HCT116 (cell line): Measurements from ENCODE around the gene TMCO4. TPM values are rescaled to one million over a fixed set of nuclear protein-coding genes. Genes with fewer than 3 reads are reported as not detected.
"Not testable (repeated sequence)": the region's sequence is repeated elsewhere in the genome, so short reads cannot be mapped to it uniquely, and the experiment has no call there.

Experiments used
- ATAC-seq: fragments of 200-7000 bp; cut with Tn5 transposase; 2 replicates; pipeline ENCODE4 v1.9.1; 2020; ENCODE audit warnings: mild to moderate bottlenecking, moderate library complexity
- BruUV-seq: library from RNA; stranded (reverse); fragments of 400-500 nt; replicated peaks from 2 replicates; lab custom pipeline; 2021; lab: Mats Ljungman, UMichigan
- CTCF ChIA-PET: fragments of 300-600 bp; sonication (Branson Sonifier 250); formaldehyde crosslinking; loops from one replicate; lab custom pipeline; 2021; ENCODE audit warnings: antibody characterized with exemption; lab: Charles Lee
- POLR2A ChIA-PET: fragments of 300-600, 350-600 bp; sonication (Branson Sonifier 250); formaldehyde crosslinking; loops from one replicate; lab custom pipeline; 2021; ENCODE audit warnings: antibody characterized with exemption; lab: Charles Lee
- RAD21 ChIA-PET, 2 experiments: fragments of 300-600 bp; sonication (Branson Sonifier 250); formaldehyde crosslinking; loops; one replicate each; lab custom pipeline; 2023; ENCODE audit warnings: low total read pairs in 2 of 2; ENCODE audit not compliant: uncharacterized antibody in 2 of 2, unreplicated experiment in 2 of 2, low non-redundant PET in 1 of 2; lab: Charles Lee
- DNase-seq: peaks from one replicate; pipeline ENCODE4 v3.0.0-alpha.2; 2010; ENCODE audit warnings: low read depth, low spot score
- H2AFZ ChIP-seq: fragments of 200-600 bp; shearing (Covaris generic), sonication (generic); 2 replicates; pipeline ENCODE4 v1.6.1; 2017; ENCODE audit warnings: low read depth, mixed run types, mixed read lengths, antibody characterized with exemption, low read length; ENCODE audit not compliant: poor library complexity, severe bottlenecking
- H3K27ac ChIP-seq: 2 replicates; pipeline ENCODE4 v1.5.1; 2012; ENCODE audit warnings: low read depth, low read length
- H3K27me3 ChIP-seq: fragments of 200-600 bp; sonication (generic); 2 replicates; pipeline ENCODE4 v1.6.1; 2016; ENCODE audit warnings: mixed run types, low read length, mixed read lengths; ENCODE audit not compliant: insufficient read depth
- H3K36me3 ChIP-seq, 2 experiments: fragments of 200-500 bp in 1 of 2; fragments of 200-600 bp in 1 of 2; sonication (Bioruptor generic) in 1 of 2; sonication (generic) in 1 of 2; 2 replicates each; pipeline versions ENCODE4 v1.5.1 to v1.6.1; 2014 to 2016; ENCODE audit warnings: low read length in 2 of 2, inconsistent platforms in 1 of 2, mixed read lengths in 1 of 2, mixed run types in 1 of 2; ENCODE audit not compliant: insufficient read depth in 2 of 2, control insufficient read depth in 1 of 2
- H3K4me1 ChIP-seq, 2 experiments: fragments of 200-600 bp in 1 of 2; sonication (generic) in 1 of 2; 2 replicates each; pipeline versions ENCODE4 v1.5.1 to v1.6.1; 2012 to 2017; ENCODE audit warnings: low read length in 2 of 2, inconsistent platforms in 1 of 2, mild to moderate bottlenecking in 1 of 2, mixed read lengths in 1 of 2, mixed run types in 1 of 2, moderate library complexity in 1 of 2; ENCODE audit not compliant: insufficient read depth in 2 of 2, control insufficient read depth in 1 of 2
- H3K4me2 ChIP-seq: fragments of 200-600 bp; sonication (generic); 2 replicates; pipeline ENCODE4 v1.6.1; 2017; ENCODE audit warnings: mixed run types, low read length, mixed read lengths
- H3K4me3 ChIP-seq, 2 experiments: fragments of 200-600 bp in 1 of 2; sonication (generic) in 1 of 2; replicated peaks in 1 of 2; 2 replicates each; pipeline ENCODE4 v1.5.1; 2011 to 2016; ENCODE audit warnings: low read length in 2 of 2, control low read depth in 1 of 2, low read depth in 1 of 2, mild to moderate bottlenecking in 1 of 2, mixed read lengths in 1 of 2, mixed run types in 1 of 2
- H3K79me2 ChIP-seq: fragments of 200-600 bp; sonication (generic); 2 replicates; pipeline ENCODE4 v1.6.1; 2017; ENCODE audit warnings: mild to moderate bottlenecking, mixed run types, low read length, moderate library complexity, mixed read lengths; ENCODE audit not compliant: insufficient read depth
- H3K9ac ChIP-seq: fragments of 200-600 bp; sonication (generic); 2 replicates; pipeline ENCODE4 v1.6.1; 2016; ENCODE audit warnings: low read length, mixed read lengths
- H3K9me2 ChIP-seq: fragments of 200-600 bp; sonication (generic), shearing (Covaris generic); 2 replicates; pipeline ENCODE4 v1.6.1; 2017; ENCODE audit warnings: mixed run types, mild to moderate bottlenecking, moderate library complexity; ENCODE audit not compliant: insufficient read depth
- H3K9me3 ChIP-seq, 2 experiments: fragments of 200-500 bp in 1 of 2; fragments of 200-600 bp in 1 of 2; sonication (Bioruptor generic) in 1 of 2; sonication (generic) in 1 of 2; 2 replicates each; pipeline ENCODE4 v1.6.1; 2014 to 2017; ENCODE audit warnings: low read length in 2 of 2, mixed read lengths in 2 of 2, inconsistent platforms in 1 of 2, low read depth in 1 of 2, mild to moderate bottlenecking in 1 of 2, mixed run types in 1 of 2, moderate library complexity in 1 of 2; ENCODE audit not compliant: control insufficient read depth in 1 of 2, insufficient read depth in 1 of 2
- H4K20me1 ChIP-seq: fragments of 200-600 bp; sonication (generic), shearing (Covaris generic); 2 replicates; pipeline ENCODE4 v1.6.1; 2017; ENCODE audit warnings: mixed run types, mild to moderate bottlenecking, moderate library complexity; ENCODE audit not compliant: insufficient read depth
- EGR1 ChIP-seq: IDR thresholded peaks from 2 replicates; pipeline ENCODE4 v1.6.1; 2012; ENCODE audit warnings: low read depth
- EZH2 ChIP-seq: fragments of 200-600 bp; sonication (generic); IDR thresholded peaks from 2 replicates; pipeline ENCODE4 v1.6.1; 2017; ENCODE audit warnings: antibody characterized with exemption, mixed run types
- EZH2phosphoT487 ChIP-seq: fragments of 200-600 bp; IDR thresholded peaks from 2 replicates; pipeline ENCODE4 v1.6.1; 2018; ENCODE audit warnings: antibody characterized with exemption, borderline replicate concordance
- FOSL1 ChIP-seq: IDR thresholded peaks from 2 replicates; pipeline ENCODE4 v1.6.1; 2012; ENCODE audit warnings: low read depth
- POLR2A ChIP-seq: IDR thresholded peaks from 2 replicates; pipeline ENCODE4 v1.7.0; 2011; ENCODE audit warnings: borderline replicate concordance; ENCODE audit not compliant: insufficient read depth, insufficient read length; ENCODE audit errors: extremely low read depth
- POLR2AphosphoS5 ChIP-seq: IDR thresholded peaks from 2 replicates; pipeline ENCODE4 v1.6.1; 2011; ENCODE audit warnings: mild to moderate bottlenecking, low read depth, low read length, moderate library complexity
- RAD21 ChIP-seq: IDR thresholded peaks from 2 replicates; pipeline ENCODE4 v1.6.1; 2012; ENCODE audit warnings: low read depth, mild to moderate bottlenecking
- SIN3A ChIP-seq: IDR thresholded peaks from 2 replicates; pipeline ENCODE4 v1.6.1; 2012; ENCODE audit warnings: low read depth
- SP1 ChIP-seq: IDR thresholded peaks from 2 replicates; pipeline ENCODE4 v1.6.1; 2012; ENCODE audit warnings: low read depth
- SRF ChIP-seq: IDR thresholded peaks from 2 replicates; pipeline ENCODE4 v1.6.1; 2012; ENCODE audit warnings: low read depth
- TCF7L2 ChIP-seq: IDR thresholded peaks from 2 replicates; pipeline ENCODE4 v1.7.0; 2011; ENCODE audit warnings: borderline replicate concordance, inconsistent platforms; ENCODE audit not compliant: insufficient read depth, insufficient read length; ENCODE audit errors: extremely low read depth
- ZNF274 ChIP-seq: fragments of 200-500 bp; sonication (Bioruptor generic); IDR thresholded peaks from 2 replicates; pipeline ENCODE4 v1.6.1; 2014; ENCODE audit warnings: mild to moderate bottlenecking, low read depth, low read length, inconsistent platforms
- intact Hi-C: fragments of 100-400 bp; cut with micrococcal nuclease; formaldehyde crosslinking; loops from 2 replicates; pipeline ENCODE4 v1.10.0; 2022
- total RNA-seq: library from RNA; stranded (reverse); gene quantifications from one replicate; pipeline ENCODE4 v1.2.1, GENCODE V29; 2021; ENCODE audit not compliant: unreplicated experiment
- TF ChIP-seq, protein P1 (sequence below): IDR thresholded peaks from 2 replicates; pipeline ENCODE4 v1.6.1; 2012
- TF ChIP-seq, protein P2 (sequence below): IDR thresholded peaks from 2 replicates; pipeline ENCODE4 v1.6.1; 2012; ENCODE audit warnings: low read depth
- TF ChIP-seq, protein P3 (sequence below), 3 experiments: fragments of 200-600 bp in 1 of 3; sonication (generic) in 1 of 3; IDR thresholded peaks in 2 of 3; conservative IDR thresholded peaks in 1 of 3; 2 replicates each; pipeline ENCODE4 v1.5.1; 2012 to 2017; ENCODE audit warnings: low read depth in 2 of 3, low read length in 2 of 3, antibody characterized with exemption in 1 of 3, borderline replicate concordance in 1 of 3, control low read depth in 1 of 3, mild to moderate bottlenecking in 1 of 3, mixed read lengths in 1 of 3, mixed run types in 1 of 3, moderate library complexity in 1 of 3; ENCODE audit not compliant: insufficient read depth in 1 of 3

The TMCO4 gene
- total RNA-seq, 1 experiment from 2014 or later, result 12.7 TPM

DNA sequence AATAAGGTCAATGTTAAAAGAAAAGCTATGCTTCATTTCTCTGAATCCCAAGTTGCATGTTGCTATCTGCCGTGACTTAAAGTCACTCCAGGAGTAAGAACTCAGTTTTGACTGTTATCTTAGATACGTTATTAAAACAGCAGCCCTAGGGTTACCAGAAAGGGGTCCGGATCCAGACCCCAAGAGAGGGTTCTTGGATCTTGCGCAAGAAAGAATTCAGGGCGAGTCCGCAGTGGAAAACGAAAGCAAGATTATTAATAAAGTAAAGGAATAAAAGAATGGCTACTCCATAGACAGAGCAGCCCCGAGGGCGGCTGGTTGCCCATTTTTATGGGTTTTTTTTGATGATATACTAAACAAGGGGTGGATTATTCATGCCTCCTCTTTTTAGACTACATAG is 47.6 kb upstream of the TMCO4 start:
- H3K36me3 ChIP-seq, H3K4me3 ChIP-seq, H3K79me2 ChIP-seq, H3K4me1 ChIP-seq, DNase-seq, H3K9me3 ChIP-seq, H3K4me2 ChIP-seq, RAD21 ChIA-PET, H4K20me1 ChIP-seq, H2AFZ ChIP-seq, intact Hi-C loops, POLR2A ChIA-PET, H3K27ac ChIP-seq, BruUV-seq, CTCF ChIA-PET, H3K27me3 ChIP-seq, ATAC-seq, H3K9ac ChIP-seq, H3K9me2 ChIP-seq: not testable (repeated sequence)

DNA sequence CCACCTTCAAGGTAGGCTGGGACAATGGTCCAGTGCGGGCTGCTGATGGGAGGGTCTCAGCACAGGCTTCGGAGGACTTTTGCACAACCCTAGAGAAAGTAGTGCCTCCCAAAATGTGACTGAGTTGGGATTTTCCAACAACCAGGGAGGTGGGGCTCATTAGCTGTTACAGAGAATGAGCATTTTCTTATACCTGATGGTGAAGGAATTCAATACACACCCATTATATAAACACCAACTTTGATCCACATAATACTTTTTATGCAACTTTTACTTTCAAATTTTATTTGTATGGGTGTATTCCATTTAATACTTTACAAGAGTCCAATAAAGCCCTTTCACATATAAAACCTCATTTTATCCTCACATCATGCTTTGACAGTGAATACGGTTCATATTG is 46.6 kb upstream of the TMCO4 start:
- TF ChIP-seq SP1 (no peak), EZH2phosphoT487 (no peak), FOSL1 (no peak), RAD21 (no peak), ZNF274 (no peak), EGR1 (no peak), EZH2 (no peak), SRF (no peak), POLR2AphosphoS5 (no peak), SIN3A (no peak), TCF7L2 (no peak), POLR2A (no peak)
- TF ChIP-seq, protein P1, sequence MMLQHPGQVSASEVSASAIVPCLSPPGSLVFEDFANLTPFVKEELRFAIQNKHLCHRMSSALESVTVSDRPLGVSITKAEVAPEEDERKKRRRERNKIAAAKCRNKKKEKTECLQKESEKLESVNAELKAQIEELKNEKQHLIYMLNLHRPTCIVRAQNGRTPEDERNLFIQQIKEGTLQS, result no peak
- TF ChIP-seq, protein P2, sequence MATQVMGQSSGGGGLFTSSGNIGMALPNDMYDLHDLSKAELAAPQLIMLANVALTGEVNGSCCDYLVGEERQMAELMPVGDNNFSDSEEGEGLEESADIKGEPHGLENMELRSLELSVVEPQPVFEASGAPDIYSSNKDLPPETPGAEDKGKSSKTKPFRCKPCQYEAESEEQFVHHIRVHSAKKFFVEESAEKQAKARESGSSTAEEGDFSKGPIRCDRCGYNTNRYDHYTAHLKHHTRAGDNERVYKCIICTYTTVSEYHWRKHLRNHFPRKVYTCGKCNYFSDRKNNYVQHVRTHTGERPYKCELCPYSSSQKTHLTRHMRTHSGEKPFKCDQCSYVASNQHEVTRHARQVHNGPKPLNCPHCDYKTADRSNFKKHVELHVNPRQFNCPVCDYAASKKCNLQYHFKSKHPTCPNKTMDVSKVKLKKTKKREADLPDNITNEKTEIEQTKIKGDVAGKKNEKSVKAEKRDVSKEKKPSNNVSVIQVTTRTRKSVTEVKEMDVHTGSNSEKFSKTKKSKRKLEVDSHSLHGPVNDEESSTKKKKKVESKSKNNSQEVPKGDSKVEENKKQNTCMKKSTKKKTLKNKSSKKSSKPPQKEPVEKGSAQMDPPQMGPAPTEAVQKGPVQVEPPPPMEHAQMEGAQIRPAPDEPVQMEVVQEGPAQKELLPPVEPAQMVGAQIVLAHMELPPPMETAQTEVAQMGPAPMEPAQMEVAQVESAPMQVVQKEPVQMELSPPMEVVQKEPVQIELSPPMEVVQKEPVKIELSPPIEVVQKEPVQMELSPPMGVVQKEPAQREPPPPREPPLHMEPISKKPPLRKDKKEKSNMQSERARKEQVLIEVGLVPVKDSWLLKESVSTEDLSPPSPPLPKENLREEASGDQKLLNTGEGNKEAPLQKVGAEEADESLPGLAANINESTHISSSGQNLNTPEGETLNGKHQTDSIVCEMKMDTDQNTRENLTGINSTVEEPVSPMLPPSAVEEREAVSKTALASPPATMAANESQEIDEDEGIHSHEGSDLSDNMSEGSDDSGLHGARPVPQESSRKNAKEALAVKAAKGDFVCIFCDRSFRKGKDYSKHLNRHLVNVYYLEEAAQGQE, result no peak
- TF ChIP-seq, protein P3, sequence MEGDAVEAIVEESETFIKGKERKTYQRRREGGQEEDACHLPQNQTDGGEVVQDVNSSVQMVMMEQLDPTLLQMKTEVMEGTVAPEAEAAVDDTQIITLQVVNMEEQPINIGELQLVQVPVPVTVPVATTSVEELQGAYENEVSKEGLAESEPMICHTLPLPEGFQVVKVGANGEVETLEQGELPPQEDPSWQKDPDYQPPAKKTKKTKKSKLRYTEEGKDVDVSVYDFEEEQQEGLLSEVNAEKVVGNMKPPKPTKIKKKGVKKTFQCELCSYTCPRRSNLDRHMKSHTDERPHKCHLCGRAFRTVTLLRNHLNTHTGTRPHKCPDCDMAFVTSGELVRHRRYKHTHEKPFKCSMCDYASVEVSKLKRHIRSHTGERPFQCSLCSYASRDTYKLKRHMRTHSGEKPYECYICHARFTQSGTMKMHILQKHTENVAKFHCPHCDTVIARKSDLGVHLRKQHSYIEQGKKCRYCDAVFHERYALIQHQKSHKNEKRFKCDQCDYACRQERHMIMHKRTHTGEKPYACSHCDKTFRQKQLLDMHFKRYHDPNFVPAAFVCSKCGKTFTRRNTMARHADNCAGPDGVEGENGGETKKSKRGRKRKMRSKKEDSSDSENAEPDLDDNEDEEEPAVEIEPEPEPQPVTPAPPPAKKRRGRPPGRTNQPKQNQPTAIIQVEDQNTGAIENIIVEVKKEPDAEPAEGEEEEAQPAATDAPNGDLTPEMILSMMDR (IDR thresholded peaks at IDR 0.05 in 2 of 3, conservative IDR thresholded peaks at IDR 0.05 in 1 of 3; ENCODE audit: borderline replicate concordance in 1 of 3, insufficient read depth in 1 of 3, low read depth in 2 of 3, low read length in 2 of 3), result no peak
- no peak overlapping the region for H3K4me2 ChIP-seq
- ATAC-seq, result no peak
- BruUV-seq, result no TSS peak
- no peaks in the 10 kb centered on the region for H3K9me3 ChIP-seq
- no peaks in the 10 kb centered on the region for H4K20me1 ChIP-seq
- RAD21 ChIA-PET, result no interaction called here
- no peaks in the 10 kb centered on the region for H3K79me2 ChIP-seq
- H3K27ac ChIP-seq, result no peak overlapping the region
- no peak for DNase-seq
- POLR2A ChIA-PET, result no interaction called here
- H3K36me3 ChIP-seq, result no peaks in the 10 kb centered on the region
- H2AFZ ChIP-seq, result no peak overlapping the region
- H3K9me2 ChIP-seq, result no peaks in the 10 kb centered on the region
- CTCF ChIA-PET, result no interaction called here
- H3K4me3 ChIP-seq, result no peak overlapping the region
- no peaks in the 10 kb centered on the region for H3K4me1 ChIP-seq
- no peaks in the 10 kb centered on the region for H3K27me3 ChIP-seq
- no peak overlapping the region for H3K9ac ChIP-seq
- intact Hi-C loops, result no loop called here
